IMR-90 (cell line): Measurements from ENCODE around the gene PXDC1. TPM values are rescaled to one million over a fixed set of nuclear protein-coding genes. Genes with fewer than 3 reads are reported as not detected.

Source experiments
- ATAC-seq: fragments of 200-7000 bp; cut with Tn5 transposase; 2 replicates; pipeline ENCODE4 v1.9.1; 2020; ENCODE audit warnings: low read depth, mild to moderate bottlenecking, moderate library complexity
- BruUV-seq: library from RNA; stranded (reverse); fragments of 400-500 nt; replicated peaks from 2 replicates; lab custom pipeline; 2021; lab: Mats Ljungman, UMichigan
- CTCF ChIA-PET: fragments of 300-600 bp; formaldehyde crosslinking; extraction: SDS; loops from one replicate; lab custom pipeline; 2021; ENCODE audit warnings: antibody characterized with exemption; lab: Yijun Ruan, JAX
- POLR2A ChIA-PET: fragments of 300-600 bp; sonication (Branson Sonifier 250); formaldehyde crosslinking; loops from one replicate; lab custom pipeline; 2022; ENCODE audit warnings: antibody characterized with exemption; ENCODE audit not compliant: unreplicated experiment; lab: Charles Lee
- DNase-seq: peaks from one replicate; pipeline ENCODE4 v3.0.0; 2013
- H2AFZ ChIP-seq: replicated peaks from 2 replicates; pipeline ENCODE3; 2013; ENCODE audit warnings: low read length, mild to moderate bottlenecking; ENCODE audit not compliant: poor library complexity
- H2AK5ac ChIP-seq: 2 replicates; pipeline ENCODE4 v1.6.1; 2013; ENCODE audit warnings: low read depth, low read length, inconsistent platforms
- H2AK9ac ChIP-seq: replicated peaks from 2 replicates; pipeline ENCODE3; 2013; ENCODE audit warnings: mild to moderate bottlenecking, low read depth, low read length, moderate library complexity; ENCODE audit not compliant: poor library complexity
- H2BK120ac ChIP-seq: 2 replicates; pipeline ENCODE4 v1.6.1; 2013; ENCODE audit warnings: low read depth, low read length, inconsistent platforms
- H2BK15ac ChIP-seq: 3 replicates; pipeline ENCODE4 v1.6.1; 2013; ENCODE audit warnings: low read depth, low read length, inconsistent platforms
- H2BK20ac ChIP-seq: 2 replicates; pipeline ENCODE4 v1.6.1; 2013; ENCODE audit warnings: low read depth, mild to moderate bottlenecking, inconsistent platforms, low read length, moderate library complexity
- H2BK5ac ChIP-seq: 2 replicates; pipeline ENCODE4 v1.6.1; 2013; ENCODE audit warnings: mild to moderate bottlenecking, low read depth, low read length, inconsistent platforms; ENCODE audit not compliant: poor library complexity, severe bottlenecking
- H3K14ac ChIP-seq: replicated peaks from 2 replicates; pipeline ENCODE4 v1.6.1; 2013; ENCODE audit warnings: low read depth, low read length, inconsistent platforms
- H3K18ac ChIP-seq: 2 replicates; pipeline ENCODE4 v1.6.1; 2013; ENCODE audit warnings: low read depth, low read length, control low read depth
- H3K23ac ChIP-seq: 2 replicates; pipeline ENCODE4 v1.6.1; 2013; ENCODE audit warnings: low read depth, low read length, inconsistent platforms
- H3K27ac ChIP-seq: 2 replicates; pipeline ENCODE4 v1.5.1; 2013; ENCODE audit warnings: mild to moderate bottlenecking, control low read depth, low read length; ENCODE audit not compliant: insufficient read depth
- H3K27me3 ChIP-seq: 2 replicates; pipeline ENCODE4 v1.6.1; 2013; ENCODE audit warnings: low read length; ENCODE audit not compliant: control insufficient read depth, insufficient read depth
- H3K36me3 ChIP-seq: 2 replicates; pipeline ENCODE4 v1.6.1; 2013; ENCODE audit warnings: low read length, mixed read lengths; ENCODE audit not compliant: control insufficient read depth, insufficient read depth
- H3K4ac ChIP-seq: 2 replicates; pipeline ENCODE4 v1.6.1; 2013; ENCODE audit warnings: low read depth, low read length, inconsistent platforms
- H3K4me1 ChIP-seq: 2 replicates; pipeline ENCODE4 v1.6.1; 2013; ENCODE audit warnings: low read length, mixed read lengths; ENCODE audit not compliant: control insufficient read depth, insufficient read depth
- H3K4me2 ChIP-seq: 2 replicates; pipeline ENCODE4 v1.6.1; 2013; ENCODE audit warnings: low read depth, mild to moderate bottlenecking, control low read depth, low read length, moderate library complexity
- H3K4me3 ChIP-seq: 2 replicates; pipeline ENCODE4 v1.5.1; 2013; ENCODE audit warnings: low read depth, mild to moderate bottlenecking, control low read depth, low read length, moderate library complexity; ENCODE audit not compliant: insufficient read depth
- H3K56ac ChIP-seq: 2 replicates; pipeline ENCODE4 v1.6.1; 2013; ENCODE audit warnings: low read length, inconsistent platforms; ENCODE audit not compliant: insufficient read depth; ENCODE audit errors: extremely low read depth
- H3K79me1 ChIP-seq, 2 experiments: 2 replicates each; pipeline ENCODE4 v1.6.1; 2013; ENCODE audit warnings: low read length in 2 of 2, inconsistent platforms in 1 of 2, low read depth in 1 of 2
- H3K9ac ChIP-seq: 2 replicates; pipeline ENCODE4 v1.6.1; 2013; ENCODE audit warnings: low read depth, low read length, control low read depth
- H3K9me1 ChIP-seq: 2 replicates; pipeline ENCODE4 v1.6.1; 2013; ENCODE audit warnings: low read length, inconsistent platforms; ENCODE audit not compliant: insufficient read depth
- H3K9me3 ChIP-seq: 2 replicates; pipeline ENCODE4 v1.6.1; 2013; ENCODE audit warnings: low read length; ENCODE audit not compliant: control insufficient read depth, insufficient read depth
- H4K20me1 ChIP-seq: 2 replicates; pipeline ENCODE4 v1.6.1; 2013; ENCODE audit warnings: low read length, inconsistent platforms; ENCODE audit not compliant: insufficient read depth
- H4K5ac ChIP-seq: 2 replicates; pipeline ENCODE4 v1.6.1; 2013; ENCODE audit warnings: mild to moderate bottlenecking, low read depth, low read length, control low read depth
- H4K8ac ChIP-seq, 2 experiments: 2 replicates each; pipeline ENCODE4 v1.6.1; 2013; ENCODE audit warnings: low read depth in 2 of 2, low read length in 2 of 2, control low read depth in 1 of 2, inconsistent platforms in 1 of 2
- H4K91ac ChIP-seq: 2 replicates; pipeline ENCODE4 v1.6.1; 2013; ENCODE audit warnings: low read depth, low read length, inconsistent platforms; ENCODE audit not compliant: insufficient read depth
- BHLHE40 ChIP-seq: fragments of 150-350 bp; IDR thresholded peaks from 2 replicates; pipeline ENCODE4 v1.6.1; 2016; ENCODE audit warnings: mild to moderate bottlenecking, low read depth, low read length
- CEBPB ChIP-seq: IDR thresholded peaks from 2 replicates; pipeline ENCODE4 v1.6.1; 2012; ENCODE audit warnings: low read depth, low read length, improper control_type of control experiment
- CHD1 ChIP-seq: IDR thresholded peaks from 2 replicates; pipeline ENCODE4 v1.6.1; 2012; ENCODE audit warnings: low read depth, low read length, improper control_type of control experiment
- FOS ChIP-seq: fragments of 150-350 bp; IDR thresholded peaks from 2 replicates; pipeline ENCODE4 v1.6.1; 2016; ENCODE audit warnings: low read depth, low read length
- MAFK ChIP-seq: IDR thresholded peaks from 2 replicates; pipeline ENCODE4 v1.6.1; 2012; ENCODE audit warnings: low read depth, low read length, improper control_type of control experiment
- MAZ ChIP-seq: IDR thresholded peaks from 2 replicates; pipeline ENCODE4 v1.6.1; 2012; ENCODE audit warnings: low read depth, mild to moderate bottlenecking, low read length, improper control_type of control experiment, moderate library complexity, borderline replicate concordance
- MXI1 ChIP-seq: IDR thresholded peaks from 2 replicates; pipeline ENCODE4 v1.6.1; 2012; ENCODE audit warnings: low read depth, mild to moderate bottlenecking, low read length, moderate library complexity, borderline replicate concordance
- NFE2L2 ChIP-seq: fragments of 150-350 bp; IDR thresholded peaks from 2 replicates; pipeline ENCODE4 v1.6.1; 2016; ENCODE audit warnings: low read depth, mild to moderate bottlenecking, low read length
- POLR2A ChIP-seq: IDR thresholded peaks from 2 replicates; pipeline ENCODE4 v1.6.1; 2012; ENCODE audit warnings: mild to moderate bottlenecking, low read depth, low read length
- RAD21 ChIP-seq: IDR thresholded peaks from 2 replicates; pipeline ENCODE4 v1.6.1; 2012; ENCODE audit warnings: low read length, improper control_type of control experiment
- RCOR1 ChIP-seq: IDR thresholded peaks from 2 replicates; pipeline ENCODE4 v1.6.1; 2012; ENCODE audit warnings: mild to moderate bottlenecking, low read length, improper control_type of control experiment; ENCODE audit not compliant: insufficient replicate concordance
- RFX5 ChIP-seq: IDR thresholded peaks from 2 replicates; pipeline ENCODE4 v1.8.0; 2012; ENCODE audit warnings: low read depth, mild to moderate bottlenecking, low read length, moderate library complexity
- SMC3 ChIP-seq: fragments of 150-350 bp; IDR thresholded peaks from 2 replicates; pipeline ENCODE4 v1.6.1; 2016; ENCODE audit warnings: low read depth, mild to moderate bottlenecking, antibody characterized with exemption, low read length, moderate library complexity
- WGBS, 2 experiments: methylation state at CpG; one replicate each; pipeline versions ENCODE4 v1.1.5 to v1.1.7; 2013; ENCODE audit warnings: missing lambda C conversion rate in 2 of 2; ENCODE audit not compliant: insufficient read length in 1 of 2; ENCODE audit errors: extremely low coverage in 2 of 2; 5-methylcytosine and 5-hydroxymethylcytosine counted together
- dilution Hi-C: fragments of 300-500 bp; cut with HindIII; formaldehyde crosslinking; loops from one replicate; pipeline ENCODE4 v1.14.3; 2018; ENCODE audit warnings: low sequenced_read_pairs; ENCODE audit not compliant: unreplicated experiment
- in situ Hi-C: fragments of 300-500 bp; cut with MboI; formaldehyde crosslinking; loops from 3 replicates; pipeline ENCODE4 v1.14.3; 2019; ENCODE audit warnings: low sequenced_read_pairs, inconsistent platforms, mixed read lengths
- intact Hi-C: fragments of 100-400 bp; cut with micrococcal nuclease; formaldehyde crosslinking; loops from 2 replicates; pipeline ENCODE4 v1.10.0; 2022
- polyA plus RNA-seq, 3 experiments: library from polyadenylated mRNA; depleted of rRNA; stranded (reverse); fragments of >200 nt; gene quantifications; 2 replicates each; pipeline ENCODE4 v1.2.3, GENCODE V29; 2012; ENCODE audit warnings: low replicate concordance in 1 of 3
- total RNA-seq: library from RNA; depleted of rRNA; stranded (reverse); fragments of >200 nt; gene quantifications from 2 replicates; pipeline ENCODE4 v1.2.3, GENCODE V29; 2012
- TF ChIP-seq, protein P1 (sequence below): fragments of 150-350 bp; IDR thresholded peaks from 2 replicates; pipeline ENCODE4 v1.6.1; 2016; ENCODE audit warnings: low read depth, mild to moderate bottlenecking, low read length, moderate library complexity, borderline replicate concordance
- TF ChIP-seq, protein P2 (sequence below): fragments of 150-350 bp; IDR thresholded peaks from 2 replicates; pipeline ENCODE4 v1.6.1; 2017; ENCODE audit warnings: mild to moderate bottlenecking, antibody characterized with exemption, low read length, low read depth
- TF ChIP-seq, protein P3 (sequence below): conservative IDR thresholded peaks from 2 replicates; pipeline ENCODE4 v1.5.1; 2012; ENCODE audit warnings: mild to moderate bottlenecking, low read depth, low read length, improper control_type of control experiment

The PXDC1 gene
- total and polyA plus RNA-seq, 2 of the 4 experiments (the other 2 are of a cell fraction), result 63.3 to 72.2 TPM

DNA sequence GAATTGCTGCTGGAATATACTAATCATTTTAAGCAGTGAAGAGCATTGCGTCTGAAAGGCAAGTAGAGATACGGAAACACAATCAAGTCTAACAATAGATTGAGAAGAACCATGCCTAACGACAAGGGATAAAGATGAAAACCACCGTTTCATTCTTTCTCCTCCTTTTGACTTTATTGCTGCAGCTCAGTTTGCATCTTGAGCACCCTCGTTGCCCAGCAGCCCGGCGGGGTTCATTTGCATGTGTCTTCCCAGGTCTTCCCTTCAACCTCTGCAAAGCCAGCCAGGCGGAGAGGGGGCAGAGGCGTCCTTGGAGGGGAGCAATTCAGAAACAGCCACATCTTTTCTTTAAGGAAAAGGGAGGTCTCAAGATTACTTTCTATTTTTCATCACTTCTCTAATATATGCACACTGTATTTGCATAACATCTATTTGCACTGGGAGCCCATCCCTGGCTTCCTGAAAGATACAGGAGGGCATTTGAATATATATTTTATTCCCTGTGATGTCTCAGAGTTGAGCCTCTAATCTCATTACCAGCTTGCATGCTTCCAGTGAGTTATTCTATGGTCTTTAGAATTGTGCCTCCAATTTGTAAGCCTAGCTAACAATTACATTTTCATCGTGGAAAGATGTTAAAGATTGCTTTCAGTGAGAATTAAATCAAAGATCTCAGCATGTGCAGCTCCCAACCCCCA lies 18.7 kb upstream of the PXDC1 start:
- Histone ChIP-seq H3K4ac (no peak overlapping the region), H4K91ac (no peak overlapping the region), H3K4me1 (peaks cover 6% of the 10 kb centered on the region), H4K5ac (no peak overlapping the region), H3K79me1 (no peaks in the 10 kb centered on the region), H3K56ac (no peak overlapping the region), H3K36me3 (no peaks in the 10 kb centered on the region), H3K14ac (no peak overlapping the region), H2AFZ (no peak overlapping the region), H3K9ac (no peak overlapping the region), H2BK20ac (no peak overlapping the region), H3K9me3 (no peaks in the 10 kb centered on the region), H4K8ac (no peak overlapping the region), H3K4me2 (no peak overlapping the region), H3K9me1 (no peaks in the 10 kb centered on the region; the same call in 1 of the 2 replicates), H2BK5ac (no peak overlapping the region), H3K27me3 (no peaks in the 10 kb centered on the region), H4K20me1 (no peaks in the 10 kb centered on the region), H2AK9ac (no peak overlapping the region), H2BK15ac (no peak overlapping the region), H2AK5ac (no peak overlapping the region), H3K4me3 (no peak overlapping the region), H3K23ac (no peak overlapping the region), H3K27ac (no peak overlapping the region), H3K18ac (no peak overlapping the region), H2BK120ac (no peak overlapping the region)
- in situ Hi-C loops, result no loop called here
- no peak for DNase-seq
- dilution Hi-C loops, result no loop called here
- ChIA-PET CTCF (no interaction called here), POLR2A (no interaction called here)
- intact Hi-C loops, result no loop called here
- 100% methylated on average over 1 of the region's 10 CpGs; no CpG with 5 or more reads in 1 of the 2 experiments for WGBS, 2 experiments
- BruUV-seq, result no TSS peak
- no peak for TF ChIP-seq MAZ
- no peak for TF ChIP-seq RFX5
- TF ChIP-seq SMC3, result no peak
- TF ChIP-seq RAD21, result no peak
- TF ChIP-seq, protein P1, sequence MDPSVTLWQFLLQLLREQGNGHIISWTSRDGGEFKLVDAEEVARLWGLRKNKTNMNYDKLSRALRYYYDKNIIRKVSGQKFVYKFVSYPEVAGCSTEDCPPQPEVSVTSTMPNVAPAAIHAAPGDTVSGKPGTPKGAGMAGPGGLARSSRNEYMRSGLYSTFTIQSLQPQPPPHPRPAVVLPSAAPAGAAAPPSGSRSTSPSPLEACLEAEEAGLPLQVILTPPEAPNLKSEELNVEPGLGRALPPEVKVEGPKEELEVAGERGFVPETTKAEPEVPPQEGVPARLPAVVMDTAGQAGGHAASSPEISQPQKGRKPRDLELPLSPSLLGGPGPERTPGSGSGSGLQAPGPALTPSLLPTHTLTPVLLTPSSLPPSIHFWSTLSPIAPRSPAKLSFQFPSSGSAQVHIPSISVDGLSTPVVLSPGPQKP, result no peak
- no peak for TF ChIP-seq BHLHE40
- no peak for TF ChIP-seq MXI1
- TF ChIP-seq MAFK, result no peak
- TF ChIP-seq, protein P2, sequence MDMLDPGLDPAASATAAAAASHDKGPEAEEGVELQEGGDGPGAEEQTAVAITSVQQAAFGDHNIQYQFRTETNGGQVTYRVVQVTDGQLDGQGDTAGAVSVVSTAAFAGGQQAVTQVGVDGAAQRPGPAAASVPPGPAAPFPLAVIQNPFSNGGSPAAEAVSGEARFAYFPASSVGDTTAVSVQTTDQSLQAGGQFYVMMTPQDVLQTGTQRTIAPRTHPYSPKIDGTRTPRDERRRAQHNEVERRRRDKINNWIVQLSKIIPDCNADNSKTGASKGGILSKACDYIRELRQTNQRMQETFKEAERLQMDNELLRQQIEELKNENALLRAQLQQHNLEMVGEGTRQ, result no peak
- no peak for TF ChIP-seq FOS
- TF ChIP-seq RCOR1, result no peak
- TF ChIP-seq NFE2L2, result no peak
- no peak for TF ChIP-seq POLR2A
- no peak for TF ChIP-seq CHD1
- TF ChIP-seq, protein P3, sequence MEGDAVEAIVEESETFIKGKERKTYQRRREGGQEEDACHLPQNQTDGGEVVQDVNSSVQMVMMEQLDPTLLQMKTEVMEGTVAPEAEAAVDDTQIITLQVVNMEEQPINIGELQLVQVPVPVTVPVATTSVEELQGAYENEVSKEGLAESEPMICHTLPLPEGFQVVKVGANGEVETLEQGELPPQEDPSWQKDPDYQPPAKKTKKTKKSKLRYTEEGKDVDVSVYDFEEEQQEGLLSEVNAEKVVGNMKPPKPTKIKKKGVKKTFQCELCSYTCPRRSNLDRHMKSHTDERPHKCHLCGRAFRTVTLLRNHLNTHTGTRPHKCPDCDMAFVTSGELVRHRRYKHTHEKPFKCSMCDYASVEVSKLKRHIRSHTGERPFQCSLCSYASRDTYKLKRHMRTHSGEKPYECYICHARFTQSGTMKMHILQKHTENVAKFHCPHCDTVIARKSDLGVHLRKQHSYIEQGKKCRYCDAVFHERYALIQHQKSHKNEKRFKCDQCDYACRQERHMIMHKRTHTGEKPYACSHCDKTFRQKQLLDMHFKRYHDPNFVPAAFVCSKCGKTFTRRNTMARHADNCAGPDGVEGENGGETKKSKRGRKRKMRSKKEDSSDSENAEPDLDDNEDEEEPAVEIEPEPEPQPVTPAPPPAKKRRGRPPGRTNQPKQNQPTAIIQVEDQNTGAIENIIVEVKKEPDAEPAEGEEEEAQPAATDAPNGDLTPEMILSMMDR, result no peak
- no peak for TF ChIP-seq CEBPB
- ATAC-seq, result no peak
